Measurements from ENCODE around the gene CELA3A.

Gene CELA3A

DNA sequence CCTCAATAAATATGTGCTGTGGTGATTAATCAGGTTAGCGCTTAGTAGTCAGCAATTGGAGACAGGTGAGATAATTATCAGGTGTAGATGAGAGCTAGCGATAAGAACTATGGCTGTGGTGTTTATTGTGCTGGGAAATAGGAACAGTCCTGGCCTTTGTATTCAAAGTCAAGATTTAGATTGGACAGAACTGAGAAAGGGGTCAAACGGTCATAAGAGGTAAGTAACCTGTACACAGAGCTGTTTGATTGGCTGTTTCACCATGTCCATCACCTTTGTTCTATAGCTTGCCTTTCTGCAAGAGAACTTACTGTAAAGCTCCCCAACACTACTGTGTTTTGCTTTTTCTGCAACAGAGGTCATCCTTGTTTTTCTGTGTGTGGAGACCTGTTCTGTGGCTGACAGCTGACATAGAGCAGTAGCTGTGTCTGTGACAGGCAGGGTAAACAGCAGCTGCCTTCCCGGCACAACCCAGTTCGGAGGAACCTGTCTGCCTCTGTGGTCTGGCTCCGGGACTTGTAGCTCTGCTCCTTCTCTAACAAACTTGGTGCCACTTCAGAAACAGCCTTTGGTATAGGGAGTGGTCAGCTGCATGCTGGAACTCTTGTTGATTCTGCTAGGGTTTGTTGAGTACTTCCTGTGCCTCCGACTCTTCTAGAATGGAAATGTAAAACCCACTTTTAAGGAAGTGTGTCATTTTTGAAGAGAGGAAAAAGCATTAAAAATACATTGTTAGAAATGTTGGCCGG, 29.9 kb downstream of the CELA3A start:
- TF ChIP-seq FOXP2 (optimal IDR thresholded peaks at IDR 0.05; ENCODE audit: borderline replicate concordance, extremely low read depth, extremely low read length, insufficient read depth) (no peak), TAF1 (IDR thresholded peaks at IDR 0.05; ENCODE audit: borderline replicate concordance, insufficient read depth, low read length) (no peak), POLR2AphosphoS5 (IDR thresholded peaks at IDR 0.05; ENCODE audit: low read depth, low read length) (no peak)
- TF ChIP-seq, protein P1, sequence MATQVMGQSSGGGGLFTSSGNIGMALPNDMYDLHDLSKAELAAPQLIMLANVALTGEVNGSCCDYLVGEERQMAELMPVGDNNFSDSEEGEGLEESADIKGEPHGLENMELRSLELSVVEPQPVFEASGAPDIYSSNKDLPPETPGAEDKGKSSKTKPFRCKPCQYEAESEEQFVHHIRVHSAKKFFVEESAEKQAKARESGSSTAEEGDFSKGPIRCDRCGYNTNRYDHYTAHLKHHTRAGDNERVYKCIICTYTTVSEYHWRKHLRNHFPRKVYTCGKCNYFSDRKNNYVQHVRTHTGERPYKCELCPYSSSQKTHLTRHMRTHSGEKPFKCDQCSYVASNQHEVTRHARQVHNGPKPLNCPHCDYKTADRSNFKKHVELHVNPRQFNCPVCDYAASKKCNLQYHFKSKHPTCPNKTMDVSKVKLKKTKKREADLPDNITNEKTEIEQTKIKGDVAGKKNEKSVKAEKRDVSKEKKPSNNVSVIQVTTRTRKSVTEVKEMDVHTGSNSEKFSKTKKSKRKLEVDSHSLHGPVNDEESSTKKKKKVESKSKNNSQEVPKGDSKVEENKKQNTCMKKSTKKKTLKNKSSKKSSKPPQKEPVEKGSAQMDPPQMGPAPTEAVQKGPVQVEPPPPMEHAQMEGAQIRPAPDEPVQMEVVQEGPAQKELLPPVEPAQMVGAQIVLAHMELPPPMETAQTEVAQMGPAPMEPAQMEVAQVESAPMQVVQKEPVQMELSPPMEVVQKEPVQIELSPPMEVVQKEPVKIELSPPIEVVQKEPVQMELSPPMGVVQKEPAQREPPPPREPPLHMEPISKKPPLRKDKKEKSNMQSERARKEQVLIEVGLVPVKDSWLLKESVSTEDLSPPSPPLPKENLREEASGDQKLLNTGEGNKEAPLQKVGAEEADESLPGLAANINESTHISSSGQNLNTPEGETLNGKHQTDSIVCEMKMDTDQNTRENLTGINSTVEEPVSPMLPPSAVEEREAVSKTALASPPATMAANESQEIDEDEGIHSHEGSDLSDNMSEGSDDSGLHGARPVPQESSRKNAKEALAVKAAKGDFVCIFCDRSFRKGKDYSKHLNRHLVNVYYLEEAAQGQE (IDR thresholded peaks at IDR 0.05; ENCODE audit: insufficient read depth in 1 of 2, low read depth in 2 of 2, low read length in 2 of 2) = no peak

DNA sequence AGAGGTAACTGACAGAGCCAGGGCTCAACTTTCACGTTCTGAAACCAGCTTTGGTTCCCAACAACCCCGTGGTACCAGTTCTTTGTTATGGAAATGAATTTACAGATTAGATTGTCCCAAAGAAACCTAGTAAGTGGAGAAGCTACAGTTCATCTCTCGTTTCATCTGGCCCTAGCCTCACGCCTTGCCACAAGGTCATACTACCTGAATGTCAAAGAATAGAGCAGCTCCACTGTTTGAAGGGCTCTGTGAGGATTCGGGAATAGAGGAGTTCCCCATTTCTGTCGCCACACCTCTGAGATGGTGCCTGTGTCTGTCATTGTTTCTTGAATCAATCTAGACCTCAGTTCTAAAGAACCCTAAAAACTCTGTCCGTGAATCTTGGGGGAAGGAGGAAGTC, 36.1 kb downstream of the CELA3A start:
- no peak for TF ChIP-seq SIN3A (IDR thresholded peaks at IDR 0.05; ENCODE audit: borderline replicate concordance, insufficient read depth, low read length)
- TF ChIP-seq FOXP2 (optimal IDR thresholded peaks at IDR 0.05; ENCODE audit: borderline replicate concordance, extremely low read depth, extremely low read length, insufficient read depth) = no peak
- TF ChIP-seq, protein P1 (IDR thresholded peaks at IDR 0.05; ENCODE audit: insufficient read depth in 1 of 2, low read depth in 2 of 2, low read length in 2 of 2) = no peak
- TF ChIP-seq POLR2AphosphoS5 (IDR thresholded peaks at IDR 0.05; ENCODE audit: low read depth, low read length) = no peak
- TF ChIP-seq TAF1 (IDR thresholded peaks at IDR 0.05; ENCODE audit: borderline replicate concordance, insufficient read depth, low read length) = no peak

DNA sequence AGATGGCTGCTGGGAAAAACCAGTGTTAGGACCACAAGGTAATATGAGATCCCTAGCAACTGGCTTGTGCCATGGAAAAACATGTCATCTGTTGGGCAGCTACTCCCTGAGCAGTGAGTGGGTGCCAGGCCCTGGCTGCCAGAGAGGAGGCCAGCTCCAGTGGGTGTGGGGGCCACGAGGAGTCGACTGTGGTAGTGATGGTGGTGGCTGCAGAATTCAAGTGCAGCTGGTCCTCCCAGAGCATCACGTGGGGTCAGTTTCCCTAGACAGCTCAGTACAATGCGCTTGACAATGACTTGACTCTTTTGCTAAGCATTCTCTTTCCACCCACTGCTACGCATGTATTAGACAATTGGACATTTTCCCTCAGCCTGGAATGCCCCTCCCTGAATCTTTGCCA, 36.6 kb downstream of the CELA3A start:
- no peak for TF ChIP-seq FOXP2 (optimal IDR thresholded peaks at IDR 0.05; ENCODE audit: borderline replicate concordance, extremely low read depth, extremely low read length, insufficient read depth)
- TF ChIP-seq POLR2AphosphoS5 (IDR thresholded peaks at IDR 0.05; ENCODE audit: low read depth, low read length) = no peak
- TF ChIP-seq, protein P1 (IDR thresholded peaks at IDR 0.05; ENCODE audit: insufficient read depth in 1 of 2, low read depth in 2 of 2, low read length in 2 of 2) = no peak
- no peak for TF ChIP-seq SIN3A (IDR thresholded peaks at IDR 0.05; ENCODE audit: borderline replicate concordance, insufficient read depth, low read length)
- TF ChIP-seq TAF1 (IDR thresholded peaks at IDR 0.05; ENCODE audit: borderline replicate concordance, insufficient read depth, low read length) = no peak

DNA sequence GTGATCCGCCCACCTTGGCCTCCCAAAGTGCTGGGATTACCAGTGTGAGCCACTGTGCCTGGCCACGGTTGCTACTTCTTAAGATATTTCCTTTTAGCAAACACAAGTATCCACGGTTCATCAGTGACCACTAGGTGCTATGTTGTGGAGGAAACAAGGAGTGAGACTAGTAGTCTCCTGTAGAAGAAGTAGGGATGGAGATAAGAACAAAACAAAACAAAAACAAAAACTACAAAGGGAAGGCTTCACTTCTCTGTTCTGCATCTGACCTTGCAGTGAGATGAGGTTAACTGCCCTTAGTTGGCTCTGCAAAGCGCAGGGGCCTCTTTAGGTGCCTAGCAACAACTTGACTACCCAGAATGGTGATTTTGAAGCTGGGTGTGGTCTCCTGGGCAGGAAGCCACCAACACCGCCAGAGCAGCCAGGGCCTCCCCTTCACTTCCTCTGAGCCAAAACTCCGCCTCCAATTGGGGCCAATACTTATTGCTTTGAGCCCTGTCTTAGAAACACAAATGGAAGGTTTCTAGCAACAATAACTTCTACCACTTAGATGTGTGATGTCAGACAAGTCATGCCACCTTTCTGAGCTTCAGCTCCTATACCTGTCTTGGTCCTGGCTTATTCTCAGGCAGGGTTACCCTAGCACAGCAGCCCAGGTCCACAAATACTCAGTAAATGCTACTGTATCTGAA, 38.3 kb downstream of the CELA3A start:
- TF ChIP-seq FOXP2 (optimal IDR thresholded peaks at IDR 0.05; ENCODE audit: borderline replicate concordance, extremely low read depth, extremely low read length, insufficient read depth) (no peak), SIN3A (IDR thresholded peaks at IDR 0.05; ENCODE audit: borderline replicate concordance, insufficient read depth, low read length) (0 out of 2 replicates have a peak, but pooled peaks have one; percentile 15), POLR2AphosphoS5 (IDR thresholded peaks at IDR 0.05; ENCODE audit: low read depth, low read length) (no peak), TAF1 (IDR thresholded peaks at IDR 0.05; ENCODE audit: borderline replicate concordance, insufficient read depth, low read length) (no peak)
- TF ChIP-seq, protein P1 (IDR thresholded peaks at IDR 0.05; ENCODE audit: insufficient read depth in 1 of 2, low read depth in 2 of 2, low read length in 2 of 2) = no peak
